ENCODE data around the gene FARS2. TPM values are rescaled to one million over a fixed set of nuclear protein-coding genes. Genes with fewer than 3 reads are reported as not detected.

Gene FARS2
- total RNA-seq, 1 donor, result 29.8 TPM

GRCh38 chr6:5660772-5661171 lies 399.5 kb downstream of the FARS2 start:
- DNase-seq (ENCODE audit: low read depth), result no peak
- no peak overlapping the region for H3K4me3 ChIP-seq (ENCODE audit: low read depth, low read length)
- no peak for TF ChIP-seq CTCF (IDR thresholded peaks at IDR 0.05; ENCODE audit: insufficient read depth, low read depth, low read length)

GRCh38 chr6:5662797-5663196 lies 401.5 kb downstream of the FARS2 start:
- TF ChIP-seq CTCF (IDR thresholded peaks at IDR 0.05; ENCODE audit: insufficient read depth, low read depth, low read length), result no peak
- H3K4me3 ChIP-seq (ENCODE audit: low read depth, low read length), result no peak overlapping the region
- DNase-seq (ENCODE audit: low read depth), result no peak

GRCh38 chr6:5663259-5663658 lies 401.9 kb downstream of the FARS2 start:
- TF ChIP-seq CTCF (IDR thresholded peaks at IDR 0.05; ENCODE audit: insufficient read depth, low read depth, low read length), result no peak
- peak; percentile 29 for DNase-seq (ENCODE audit: low read depth)
- no peak overlapping the region for H3K4me3 ChIP-seq (ENCODE audit: low read depth, low read length)

GRCh38 chr6:5663739-5664138 lies 402.4 kb downstream of the FARS2 start:
- H3K4me3 ChIP-seq (ENCODE audit: low read depth, low read length), result no peak overlapping the region
- no peak for DNase-seq (ENCODE audit: low read depth)
- TF ChIP-seq CTCF (IDR thresholded peaks at IDR 0.05; ENCODE audit: insufficient read depth, low read depth, low read length), result no peak

GRCh38 chr6:5664149-5664548 lies 402.8 kb downstream of the FARS2 start:
- no peak for DNase-seq (ENCODE audit: low read depth)
- no peak overlapping the region for H3K4me3 ChIP-seq (ENCODE audit: low read depth, low read length)
- TF ChIP-seq CTCF (IDR thresholded peaks at IDR 0.05; ENCODE audit: insufficient read depth, low read depth, low read length), result no peak

- no peak overlapping the region for H3K4me3 ChIP-seq (ENCODE audit: low read depth, low read length)
- no peak for TF ChIP-seq CTCF (IDR thresholded peaks at IDR 0.05; ENCODE audit: insufficient read depth, low read depth, low read length)
- no peak for DNase-seq (ENCODE audit: low read depth)
Observed at GRCh38 chr6:5665173-5665572, 403.9 kb downstream of the FARS2 start.

- no peak for DNase-seq (ENCODE audit: low read depth)
- H3K4me3 ChIP-seq (ENCODE audit: low read depth, low read length), result no peak overlapping the region
- no peak for TF ChIP-seq CTCF (IDR thresholded peaks at IDR 0.05; ENCODE audit: insufficient read depth, low read depth, low read length)
Observed at GRCh38 chr6:5665667-5666066, 404.4 kb downstream of the FARS2 start.

All from fibroblast of villous mesenchyme (primary cell).